IMR-90 (cell line): ENCODE data around the gene ABCB6. TPM values are rescaled to one million over a fixed set of nuclear protein-coding genes. Genes with fewer than 3 reads are reported as not detected.
A peak's percentile ranks its signal among the peaks of the same experiment; 100 is the strongest.

Source experiments
- ATAC-seq: fragments of 200-7000 bp; cut with Tn5 transposase; 2 replicates; pipeline ENCODE4 v1.9.1; 2020; ENCODE audit warnings: low read depth, mild to moderate bottlenecking, moderate library complexity
- BruUV-seq: library from RNA; stranded (reverse); fragments of 400-500 nt; replicated peaks from 2 replicates; lab custom pipeline; 2021; lab: Mats Ljungman, UMichigan
- CTCF ChIA-PET: fragments of 300-600 bp; formaldehyde crosslinking; extraction: SDS; loops from one replicate; lab custom pipeline; 2021; ENCODE audit warnings: antibody characterized with exemption; lab: Yijun Ruan, JAX
- POLR2A ChIA-PET: fragments of 300-600 bp; sonication (Branson Sonifier 250); formaldehyde crosslinking; loops from one replicate; lab custom pipeline; 2022; ENCODE audit warnings: antibody characterized with exemption; ENCODE audit not compliant: unreplicated experiment; lab: Charles Lee
- DNase-seq: peaks from one replicate; pipeline ENCODE4 v3.0.0; 2013
- H2AFZ ChIP-seq: replicated peaks from 2 replicates; pipeline ENCODE3; 2013; ENCODE audit warnings: low read length, mild to moderate bottlenecking; ENCODE audit not compliant: poor library complexity
- H2AK5ac ChIP-seq: 2 replicates; pipeline ENCODE4 v1.6.1; 2013; ENCODE audit warnings: low read depth, low read length, inconsistent platforms
- H2AK9ac ChIP-seq: replicated peaks from 2 replicates; pipeline ENCODE3; 2013; ENCODE audit warnings: mild to moderate bottlenecking, low read depth, low read length, moderate library complexity; ENCODE audit not compliant: poor library complexity
- H2BK120ac ChIP-seq: 2 replicates; pipeline ENCODE4 v1.6.1; 2013; ENCODE audit warnings: low read depth, low read length, inconsistent platforms
- H2BK15ac ChIP-seq: 3 replicates; pipeline ENCODE4 v1.6.1; 2013; ENCODE audit warnings: low read depth, low read length, inconsistent platforms
- H2BK20ac ChIP-seq: 2 replicates; pipeline ENCODE4 v1.6.1; 2013; ENCODE audit warnings: low read depth, mild to moderate bottlenecking, inconsistent platforms, low read length, moderate library complexity
- H2BK5ac ChIP-seq: 2 replicates; pipeline ENCODE4 v1.6.1; 2013; ENCODE audit warnings: mild to moderate bottlenecking, low read depth, low read length, inconsistent platforms; ENCODE audit not compliant: poor library complexity, severe bottlenecking
- H3K14ac ChIP-seq: replicated peaks from 2 replicates; pipeline ENCODE4 v1.6.1; 2013; ENCODE audit warnings: low read depth, low read length, inconsistent platforms
- H3K18ac ChIP-seq: 2 replicates; pipeline ENCODE4 v1.6.1; 2013; ENCODE audit warnings: low read depth, low read length, control low read depth
- H3K23ac ChIP-seq: 2 replicates; pipeline ENCODE4 v1.6.1; 2013; ENCODE audit warnings: low read depth, low read length, inconsistent platforms
- H3K27ac ChIP-seq: 2 replicates; pipeline ENCODE4 v1.5.1; 2013; ENCODE audit warnings: mild to moderate bottlenecking, control low read depth, low read length; ENCODE audit not compliant: insufficient read depth
- H3K27me3 ChIP-seq: 2 replicates; pipeline ENCODE4 v1.6.1; 2013; ENCODE audit warnings: low read length; ENCODE audit not compliant: control insufficient read depth, insufficient read depth
- H3K36me3 ChIP-seq: 2 replicates; pipeline ENCODE4 v1.6.1; 2013; ENCODE audit warnings: low read length, mixed read lengths; ENCODE audit not compliant: control insufficient read depth, insufficient read depth
- H3K4ac ChIP-seq: 2 replicates; pipeline ENCODE4 v1.6.1; 2013; ENCODE audit warnings: low read depth, low read length, inconsistent platforms
- H3K4me1 ChIP-seq: 2 replicates; pipeline ENCODE4 v1.6.1; 2013; ENCODE audit warnings: low read length, mixed read lengths; ENCODE audit not compliant: control insufficient read depth, insufficient read depth
- H3K4me2 ChIP-seq: 2 replicates; pipeline ENCODE4 v1.6.1; 2013; ENCODE audit warnings: low read depth, mild to moderate bottlenecking, control low read depth, low read length, moderate library complexity
- H3K4me3 ChIP-seq: 2 replicates; pipeline ENCODE4 v1.5.1; 2013; ENCODE audit warnings: low read depth, mild to moderate bottlenecking, control low read depth, low read length, moderate library complexity; ENCODE audit not compliant: insufficient read depth
- H3K56ac ChIP-seq: 2 replicates; pipeline ENCODE4 v1.6.1; 2013; ENCODE audit warnings: low read length, inconsistent platforms; ENCODE audit not compliant: insufficient read depth; ENCODE audit errors: extremely low read depth
- H3K79me1 ChIP-seq, 2 experiments: 2 replicates each; pipeline ENCODE4 v1.6.1; 2013; ENCODE audit warnings: low read length in 2 of 2, inconsistent platforms in 1 of 2, low read depth in 1 of 2
- H3K9ac ChIP-seq: 2 replicates; pipeline ENCODE4 v1.6.1; 2013; ENCODE audit warnings: low read depth, low read length, control low read depth
- H3K9me1 ChIP-seq: 2 replicates; pipeline ENCODE4 v1.6.1; 2013; ENCODE audit warnings: low read length, inconsistent platforms; ENCODE audit not compliant: insufficient read depth
- H3K9me3 ChIP-seq: 2 replicates; pipeline ENCODE4 v1.6.1; 2013; ENCODE audit warnings: low read length; ENCODE audit not compliant: control insufficient read depth, insufficient read depth
- H4K20me1 ChIP-seq: 2 replicates; pipeline ENCODE4 v1.6.1; 2013; ENCODE audit warnings: low read length, inconsistent platforms; ENCODE audit not compliant: insufficient read depth
- H4K5ac ChIP-seq: 2 replicates; pipeline ENCODE4 v1.6.1; 2013; ENCODE audit warnings: mild to moderate bottlenecking, low read depth, low read length, control low read depth
- H4K8ac ChIP-seq, 2 experiments: 2 replicates each; pipeline ENCODE4 v1.6.1; 2013; ENCODE audit warnings: low read depth in 2 of 2, low read length in 2 of 2, control low read depth in 1 of 2, inconsistent platforms in 1 of 2
- H4K91ac ChIP-seq: 2 replicates; pipeline ENCODE4 v1.6.1; 2013; ENCODE audit warnings: low read depth, low read length, inconsistent platforms; ENCODE audit not compliant: insufficient read depth
- FOS ChIP-seq: fragments of 150-350 bp; IDR thresholded peaks from 2 replicates; pipeline ENCODE4 v1.6.1; 2016; ENCODE audit warnings: low read depth, low read length
- MAFK ChIP-seq: IDR thresholded peaks from 2 replicates; pipeline ENCODE4 v1.6.1; 2012; ENCODE audit warnings: low read depth, low read length, improper control_type of control experiment
- MAZ ChIP-seq: IDR thresholded peaks from 2 replicates; pipeline ENCODE4 v1.6.1; 2012; ENCODE audit warnings: low read depth, mild to moderate bottlenecking, low read length, improper control_type of control experiment, moderate library complexity, borderline replicate concordance
- MXI1 ChIP-seq: IDR thresholded peaks from 2 replicates; pipeline ENCODE4 v1.6.1; 2012; ENCODE audit warnings: low read depth, mild to moderate bottlenecking, low read length, moderate library complexity, borderline replicate concordance
- NFE2L2 ChIP-seq: fragments of 150-350 bp; IDR thresholded peaks from 2 replicates; pipeline ENCODE4 v1.6.1; 2016; ENCODE audit warnings: low read depth, mild to moderate bottlenecking, low read length
- POLR2A ChIP-seq: IDR thresholded peaks from 2 replicates; pipeline ENCODE4 v1.6.1; 2012; ENCODE audit warnings: mild to moderate bottlenecking, low read depth, low read length
- RAD21 ChIP-seq: IDR thresholded peaks from 2 replicates; pipeline ENCODE4 v1.6.1; 2012; ENCODE audit warnings: low read length, improper control_type of control experiment
- RCOR1 ChIP-seq: IDR thresholded peaks from 2 replicates; pipeline ENCODE4 v1.6.1; 2012; ENCODE audit warnings: mild to moderate bottlenecking, low read length, improper control_type of control experiment; ENCODE audit not compliant: insufficient replicate concordance
- dilution Hi-C: fragments of 300-500 bp; cut with HindIII; formaldehyde crosslinking; loops from one replicate; pipeline ENCODE4 v1.14.3; 2018; ENCODE audit warnings: low sequenced_read_pairs; ENCODE audit not compliant: unreplicated experiment
- in situ Hi-C: fragments of 300-500 bp; cut with MboI; formaldehyde crosslinking; loops from 3 replicates; pipeline ENCODE4 v1.14.3; 2019; ENCODE audit warnings: low sequenced_read_pairs, inconsistent platforms, mixed read lengths
- intact Hi-C: fragments of 100-400 bp; cut with micrococcal nuclease; formaldehyde crosslinking; loops from 2 replicates; pipeline ENCODE4 v1.10.0; 2022
- polyA plus RNA-seq, 3 experiments: library from polyadenylated mRNA; depleted of rRNA; stranded (reverse); fragments of >200 nt; gene quantifications; 2 replicates each; pipeline ENCODE4 v1.2.3, GENCODE V29; 2012; ENCODE audit warnings: low replicate concordance in 1 of 3
- total RNA-seq: library from RNA; depleted of rRNA; stranded (reverse); fragments of >200 nt; gene quantifications from 2 replicates; pipeline ENCODE4 v1.2.3, GENCODE V29; 2012
- TF ChIP-seq, protein P1 (sequence below): fragments of 150-350 bp; IDR thresholded peaks from 2 replicates; pipeline ENCODE4 v1.6.1; 2016; ENCODE audit warnings: low read depth, mild to moderate bottlenecking, low read length, moderate library complexity, borderline replicate concordance
- TF ChIP-seq, protein P2 (sequence below): conservative IDR thresholded peaks from 2 replicates; pipeline ENCODE4 v1.5.1; 2012; ENCODE audit warnings: mild to moderate bottlenecking, low read depth, low read length, improper control_type of control experiment
- TF ChIP-seq, protein P3 (sequence below): fragments of 150-350 bp; IDR thresholded peaks from 2 replicates; pipeline ENCODE4 v1.6.1; 2017; ENCODE audit warnings: mild to moderate bottlenecking, antibody characterized with exemption, low read length, low read depth

ABCB6 gene
- total and polyA plus RNA-seq, 2 of the 4 experiments (the other 2 are of a cell fraction): 12.5 to 24.7 TPM

DNA sequence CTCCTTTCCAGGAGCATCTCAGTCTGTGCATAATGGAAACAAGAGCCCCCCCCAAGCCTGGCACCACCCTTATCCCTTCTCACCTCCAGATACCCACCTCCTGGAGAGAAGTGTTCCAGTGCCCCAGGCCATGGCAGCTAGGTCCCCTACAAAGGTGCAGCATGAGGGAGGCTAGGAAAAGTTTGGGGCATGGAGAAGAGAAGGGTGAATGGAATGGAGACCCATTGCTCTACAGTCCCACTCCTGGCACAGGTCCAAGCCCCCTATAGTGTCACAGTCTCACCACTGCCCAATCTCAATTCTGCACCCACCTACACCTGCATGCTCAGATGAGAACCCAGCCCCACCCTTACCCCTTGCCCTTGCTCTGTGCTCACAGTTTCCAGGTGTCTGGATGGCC, 49.8 kb downstream of the ABCB6 start:
- no peak overlapping the region for H3K4me2 ChIP-seq
- no peaks in the 10 kb centered on the region for H3K9me3 ChIP-seq
- no peak overlapping the region for H4K8ac ChIP-seq
- peaks cover 11% of the 10 kb centered on the region for H3K36me3 ChIP-seq
- no peaks in the 10 kb centered on the region for H3K27me3 ChIP-seq
- TF ChIP-seq RAD21: no peak
- TF ChIP-seq MXI1: no peak
- no peak for TF ChIP-seq POLR2A
- TF ChIP-seq MAZ: no peak
- TF ChIP-seq, protein P1, sequence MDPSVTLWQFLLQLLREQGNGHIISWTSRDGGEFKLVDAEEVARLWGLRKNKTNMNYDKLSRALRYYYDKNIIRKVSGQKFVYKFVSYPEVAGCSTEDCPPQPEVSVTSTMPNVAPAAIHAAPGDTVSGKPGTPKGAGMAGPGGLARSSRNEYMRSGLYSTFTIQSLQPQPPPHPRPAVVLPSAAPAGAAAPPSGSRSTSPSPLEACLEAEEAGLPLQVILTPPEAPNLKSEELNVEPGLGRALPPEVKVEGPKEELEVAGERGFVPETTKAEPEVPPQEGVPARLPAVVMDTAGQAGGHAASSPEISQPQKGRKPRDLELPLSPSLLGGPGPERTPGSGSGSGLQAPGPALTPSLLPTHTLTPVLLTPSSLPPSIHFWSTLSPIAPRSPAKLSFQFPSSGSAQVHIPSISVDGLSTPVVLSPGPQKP: no peak
- TF ChIP-seq, protein P2, sequence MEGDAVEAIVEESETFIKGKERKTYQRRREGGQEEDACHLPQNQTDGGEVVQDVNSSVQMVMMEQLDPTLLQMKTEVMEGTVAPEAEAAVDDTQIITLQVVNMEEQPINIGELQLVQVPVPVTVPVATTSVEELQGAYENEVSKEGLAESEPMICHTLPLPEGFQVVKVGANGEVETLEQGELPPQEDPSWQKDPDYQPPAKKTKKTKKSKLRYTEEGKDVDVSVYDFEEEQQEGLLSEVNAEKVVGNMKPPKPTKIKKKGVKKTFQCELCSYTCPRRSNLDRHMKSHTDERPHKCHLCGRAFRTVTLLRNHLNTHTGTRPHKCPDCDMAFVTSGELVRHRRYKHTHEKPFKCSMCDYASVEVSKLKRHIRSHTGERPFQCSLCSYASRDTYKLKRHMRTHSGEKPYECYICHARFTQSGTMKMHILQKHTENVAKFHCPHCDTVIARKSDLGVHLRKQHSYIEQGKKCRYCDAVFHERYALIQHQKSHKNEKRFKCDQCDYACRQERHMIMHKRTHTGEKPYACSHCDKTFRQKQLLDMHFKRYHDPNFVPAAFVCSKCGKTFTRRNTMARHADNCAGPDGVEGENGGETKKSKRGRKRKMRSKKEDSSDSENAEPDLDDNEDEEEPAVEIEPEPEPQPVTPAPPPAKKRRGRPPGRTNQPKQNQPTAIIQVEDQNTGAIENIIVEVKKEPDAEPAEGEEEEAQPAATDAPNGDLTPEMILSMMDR: no peak
- TF ChIP-seq NFE2L2: no peak
- no peak for TF ChIP-seq RCOR1
- TF ChIP-seq FOS: no peak
- TF ChIP-seq, protein P3, sequence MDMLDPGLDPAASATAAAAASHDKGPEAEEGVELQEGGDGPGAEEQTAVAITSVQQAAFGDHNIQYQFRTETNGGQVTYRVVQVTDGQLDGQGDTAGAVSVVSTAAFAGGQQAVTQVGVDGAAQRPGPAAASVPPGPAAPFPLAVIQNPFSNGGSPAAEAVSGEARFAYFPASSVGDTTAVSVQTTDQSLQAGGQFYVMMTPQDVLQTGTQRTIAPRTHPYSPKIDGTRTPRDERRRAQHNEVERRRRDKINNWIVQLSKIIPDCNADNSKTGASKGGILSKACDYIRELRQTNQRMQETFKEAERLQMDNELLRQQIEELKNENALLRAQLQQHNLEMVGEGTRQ: no peak
- no peak for TF ChIP-seq MAFK
- dilution Hi-C loops (no loop called here), intact Hi-C loops (no loop called here), in situ Hi-C loops (no loop called here)
- 0 out of 4 replicates have a peak, but pooled peaks cover 0 to 1% of the 10 kb centered on the region in 2 experiments for H3K79me1 ChIP-seq
- H2AK9ac ChIP-seq: peak overlapping the region; percentile 55
- POLR2A ChIA-PET: no interaction called here
- no peak overlapping the region for H3K4ac ChIP-seq
- H2BK5ac ChIP-seq: no peak overlapping the region
- no peak overlapping the region for H3K4me3 ChIP-seq
- H4K91ac ChIP-seq: no peak overlapping the region
- H2BK15ac ChIP-seq: no peak overlapping the region
- H4K5ac ChIP-seq: no peak overlapping the region
- no peak overlapping the region for H3K27ac ChIP-seq
- no peak for DNase-seq
- H3K9ac ChIP-seq: no peak overlapping the region
- H3K4me1 ChIP-seq: peaks cover 3% of the 10 kb centered on the region; the same call in 1 of the 2 replicates
- CTCF ChIA-PET: no interaction called here
- H3K18ac ChIP-seq: no peak overlapping the region
- no peak overlapping the region for H3K14ac ChIP-seq
- 0 out of 2 replicates have a peak, but pooled peaks cover 4% of the 10 kb centered on the region for H3K9me1 ChIP-seq
- no TSS peak for BruUV-seq
- no peak overlapping the region for H3K23ac ChIP-seq
- peaks cover 7% of the 10 kb centered on the region; the same call in 1 of the 2 replicates for H4K20me1 ChIP-seq
- no peak overlapping the region for H2BK20ac ChIP-seq
- H3K56ac ChIP-seq: no peak overlapping the region
- H2BK120ac ChIP-seq: no peak overlapping the region
- ATAC-seq: no peak
- no peak overlapping the region for H2AK5ac ChIP-seq
- no peak overlapping the region for H2AFZ ChIP-seq
